Endometrial microvascular endothelial cells (primary cell): ENCODE results near the gene RHBDL2. TPM values are rescaled to one million over a fixed set of nuclear protein-coding genes. Genes with fewer than 3 reads are reported as not detected.
"Not testable (repeated sequence)": the region's sequence is repeated elsewhere in the genome, so short reads cannot be mapped to it uniquely, and the experiment has no call there.

Experiments
- in situ Hi-C: cut with HindIII; loops from 2 replicates; pipeline ENCODE4 v1.10.0; 2017; ENCODE audit warnings: low sequenced_read_pairs, low pct_unique_long_range_greater_than_20kb; ENCODE audit errors: inconsistent ontology term
- total RNA-seq: library from RNA; depleted of rRNA; stranded (reverse); fragments of >200 nt; gene quantifications from one replicate; pipeline ENCODE4 v1.2.3, GENCODE V29; 2015; ENCODE audit errors: inconsistent ontology term

RHBDL2 gene
- total RNA-seq, 1 donor from 2014 or later, result not detected

DNA sequence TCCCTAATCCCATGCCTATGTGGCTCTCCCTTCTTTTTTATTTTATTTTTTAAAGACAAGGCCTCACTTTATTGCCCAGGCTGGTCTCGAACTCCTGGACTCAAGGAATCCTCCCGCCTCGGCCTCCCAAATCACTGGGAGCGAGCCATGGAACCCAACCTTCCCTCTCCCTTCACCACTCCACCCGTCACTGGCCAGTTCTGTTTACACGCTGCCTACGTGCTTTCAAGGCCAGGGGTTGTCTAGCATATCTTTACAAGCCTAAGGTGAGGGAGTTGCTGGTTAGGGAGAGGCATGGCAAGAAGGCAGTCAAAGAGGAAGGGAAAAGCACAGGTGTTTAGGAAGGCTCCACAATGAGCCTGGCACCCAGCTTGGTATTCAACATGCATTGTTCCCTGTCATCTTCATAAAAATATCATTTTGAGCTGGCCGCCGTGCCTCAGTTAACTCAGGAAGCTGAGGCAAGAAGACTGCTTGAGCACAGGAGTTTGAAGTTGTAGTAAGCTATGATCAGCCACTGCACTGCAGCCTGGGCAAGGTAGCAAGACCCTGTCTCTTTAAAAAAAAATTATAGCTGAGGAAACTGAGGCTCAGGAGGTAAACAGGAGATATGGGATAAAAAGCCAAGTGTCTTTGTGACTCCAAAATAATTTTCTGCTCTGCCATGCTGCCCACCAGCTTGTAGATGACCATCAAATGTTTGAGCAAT lies 1.1 kb downstream of the RHBDL2 start:
- in situ Hi-C loops, result no loop called here

DNA sequence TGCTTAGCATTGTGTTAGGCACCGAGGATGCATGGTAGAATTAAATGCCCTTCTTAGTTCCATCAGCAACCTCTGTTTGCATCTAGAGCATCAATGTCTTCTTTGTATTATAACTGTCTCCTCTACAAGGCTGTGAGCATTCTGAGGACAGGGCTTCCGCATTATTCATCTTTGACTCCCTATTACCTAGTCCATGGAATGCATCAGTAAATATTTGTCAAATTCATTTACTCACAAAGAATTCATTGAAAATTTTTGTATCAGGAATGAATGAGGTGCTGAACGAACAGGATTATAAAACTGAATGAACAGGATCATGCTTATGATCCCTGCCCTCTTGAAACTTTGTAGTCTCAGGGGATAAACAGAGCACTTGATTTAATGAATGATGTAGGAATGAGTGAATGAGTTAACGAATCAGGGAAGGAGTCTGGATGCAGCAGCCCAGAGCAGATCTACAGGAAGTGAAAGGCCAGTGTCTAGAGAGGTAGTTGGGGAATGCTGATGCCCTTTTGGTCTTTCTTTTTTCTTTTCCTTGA lies 2.8 kb downstream of the RHBDL2 start:
- in situ Hi-C loops, result no loop called here

DNA sequence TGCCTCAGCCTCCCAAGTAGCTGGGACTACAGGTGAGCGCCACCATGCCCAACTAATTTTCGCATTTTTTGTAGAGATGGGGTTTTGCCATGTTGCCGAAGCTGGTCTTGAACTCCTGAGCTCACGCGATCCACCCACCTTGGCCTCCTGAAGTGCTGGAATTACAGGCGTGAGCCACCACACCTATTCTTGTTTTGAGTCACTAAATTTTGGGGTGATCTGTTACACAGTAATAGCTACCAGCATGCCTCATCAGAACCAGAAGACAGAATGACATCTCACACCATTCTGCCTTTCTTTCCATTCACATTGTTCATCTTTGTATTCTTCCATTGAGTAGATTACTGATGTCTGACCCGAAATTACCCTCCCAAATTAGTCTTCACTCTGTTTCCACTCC lies 9.1 kb downstream of the RHBDL2 start:
- in situ Hi-C loops, result no loop called here

DNA sequence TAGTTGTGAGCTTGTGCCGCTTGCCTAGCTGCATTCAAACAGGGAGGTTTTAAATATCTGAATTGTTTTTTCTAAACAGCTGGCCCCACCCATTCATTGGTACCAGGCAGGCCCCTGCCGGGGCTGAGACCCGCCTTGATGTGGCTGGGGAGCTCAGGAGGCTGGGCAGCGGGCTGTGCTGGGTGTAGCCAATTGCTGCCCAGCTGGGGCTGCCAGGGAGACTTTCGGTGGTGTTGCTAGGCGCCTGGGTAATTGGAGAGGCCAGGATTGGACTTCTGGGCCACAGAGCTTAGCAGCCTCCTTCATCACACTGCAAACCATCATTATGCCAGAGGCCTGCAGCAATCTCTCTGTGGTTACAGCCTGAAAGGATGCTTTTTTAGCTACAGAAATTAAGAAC lies 12.2 kb downstream of the RHBDL2 start:
- in situ Hi-C loops, result no loop called here

DNA sequence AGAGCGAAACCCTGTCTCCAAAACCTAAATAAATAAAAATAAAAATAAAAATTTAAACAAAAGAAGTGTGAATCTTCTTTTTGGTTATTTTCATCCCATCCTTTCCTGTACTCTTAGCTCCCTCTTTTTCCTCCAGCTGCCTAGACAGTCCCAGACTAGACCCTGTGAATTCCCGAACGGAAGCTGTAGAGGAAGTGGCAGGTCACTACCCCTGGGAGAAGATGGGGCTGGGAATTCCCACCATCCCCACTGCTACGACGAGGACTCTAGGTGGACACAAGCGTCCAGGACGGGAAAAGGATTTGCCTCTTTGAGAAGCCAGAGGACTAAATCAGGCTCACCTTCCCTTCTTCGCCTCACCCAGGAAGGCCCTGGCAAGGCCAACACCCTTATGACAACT lies 12.6 kb downstream of the RHBDL2 start:
- in situ Hi-C loops, result no loop called here

DNA sequence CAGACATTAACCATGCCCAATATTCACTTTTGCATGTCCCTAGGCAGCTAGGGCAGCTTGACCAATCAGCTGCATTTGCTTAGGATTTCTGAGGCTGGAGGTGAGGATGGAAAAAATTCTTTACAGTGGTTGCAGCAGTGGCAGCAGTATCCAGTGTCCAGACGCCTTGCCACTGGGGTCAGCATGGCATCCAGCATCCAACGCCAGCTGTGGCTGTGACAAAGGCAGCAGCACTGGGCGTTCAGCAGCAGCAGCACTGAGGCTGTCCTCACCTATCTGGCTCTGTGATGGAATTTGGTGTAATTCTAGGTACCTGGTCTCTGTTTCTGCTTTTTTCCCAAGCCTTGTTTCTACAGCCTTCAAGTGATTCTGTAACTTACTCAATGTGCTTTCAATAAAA lies 15.5 kb downstream of the RHBDL2 start:
- in situ Hi-C loops, result no loop called here

DNA sequence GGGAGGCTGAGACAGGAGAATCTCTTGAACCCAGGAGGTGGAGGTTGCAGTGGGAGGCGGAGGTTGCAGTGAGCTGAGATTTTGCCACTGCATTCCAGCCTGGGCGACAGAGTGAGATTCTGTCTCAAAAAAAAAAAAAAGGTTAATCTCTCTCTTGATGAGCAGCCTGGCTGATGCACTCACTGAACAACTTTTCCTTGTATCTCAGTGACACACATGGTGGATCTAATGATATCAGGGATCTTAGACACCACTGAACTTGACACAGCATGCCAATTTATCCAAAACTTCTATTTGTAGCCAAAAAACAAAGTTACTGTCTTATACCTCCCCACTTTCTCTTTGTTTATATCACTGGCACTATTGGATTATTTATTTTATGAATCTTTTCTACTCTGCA lies 16.2 kb downstream of the RHBDL2 start:
- in situ Hi-C loops, result no loop called here

DNA sequence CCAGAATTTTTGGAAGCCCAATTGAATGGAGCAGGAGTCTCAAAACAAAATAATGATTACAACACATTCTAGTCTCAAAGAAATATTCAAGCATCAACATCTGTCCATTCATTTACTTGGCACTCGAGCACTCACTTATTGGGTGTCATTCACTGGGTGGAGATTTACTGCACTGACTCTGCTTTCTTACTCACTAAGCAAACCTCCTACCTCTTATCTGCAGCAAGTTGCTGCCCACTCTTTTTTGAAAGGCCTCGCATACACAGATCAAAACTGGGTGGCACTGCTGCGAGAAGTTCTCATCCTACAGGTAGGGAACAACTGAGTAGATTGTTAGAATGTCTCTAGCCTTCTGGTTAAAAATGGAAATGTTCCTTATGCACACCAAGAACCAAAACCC lies 18.0 kb downstream of the RHBDL2 start:
- in situ Hi-C loops, result no loop called here

DNA sequence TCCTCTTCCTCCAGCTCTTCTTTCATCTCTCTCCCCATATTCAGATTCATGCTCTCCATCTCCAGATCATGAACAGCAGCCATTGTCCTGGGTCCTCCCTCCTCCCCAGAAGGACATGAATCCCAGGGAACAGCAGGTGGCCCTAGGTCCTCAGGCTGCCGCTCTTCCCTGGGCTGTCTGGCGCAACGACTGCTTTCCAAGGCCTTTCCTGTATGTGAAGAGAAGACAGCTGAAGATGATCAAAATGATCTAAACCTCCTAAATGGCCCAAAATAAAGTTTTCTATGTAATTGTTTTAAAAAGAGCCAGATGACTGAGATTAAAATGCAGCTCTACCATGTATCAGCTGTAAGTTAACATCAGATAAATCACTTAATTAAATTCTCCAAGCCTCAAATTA lies 22.5 kb downstream of the RHBDL2 start:
- in situ Hi-C loops, result no loop called here

DNA sequence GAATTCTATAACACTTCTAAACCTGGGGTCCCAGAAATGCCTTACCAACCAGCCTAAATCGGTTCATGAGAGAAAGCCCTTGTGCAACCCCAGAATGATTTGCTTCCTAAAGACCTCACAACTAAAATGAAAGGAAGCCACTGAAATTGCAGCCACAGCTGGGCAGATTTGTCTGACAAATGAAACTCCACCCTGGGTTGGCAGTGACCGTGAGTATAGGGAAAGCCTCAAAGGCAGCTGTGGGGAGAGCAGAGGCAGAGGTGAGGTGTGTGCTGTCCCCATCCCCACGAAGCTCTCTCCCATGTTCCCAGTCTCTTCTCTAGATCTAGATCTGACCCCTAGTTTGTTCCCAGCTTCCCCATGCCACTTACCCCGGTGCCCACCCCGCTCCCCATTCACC lies 23.1 kb downstream of the RHBDL2 start:
- in situ Hi-C loops, result no loop called here

DNA sequence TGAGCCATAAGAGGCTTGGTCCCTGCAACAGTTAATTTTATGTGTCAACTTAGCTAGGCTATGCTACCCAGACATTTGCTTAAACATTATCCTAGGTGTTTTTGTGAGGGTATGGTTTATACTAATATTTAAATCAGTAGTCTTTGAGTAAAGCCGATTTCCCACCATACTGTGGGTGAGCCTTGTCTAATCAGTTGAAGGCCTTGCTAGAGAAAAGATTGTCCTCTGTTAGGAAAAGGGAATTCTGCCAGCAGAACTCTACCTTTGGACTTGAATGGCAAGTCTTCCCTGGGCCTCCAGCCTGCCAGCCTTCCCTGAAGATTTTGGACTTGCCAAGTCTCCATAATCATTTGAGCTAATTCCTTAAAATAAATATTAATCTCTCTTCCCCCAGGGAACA lies 23.9 kb downstream of the RHBDL2 start:
- in situ Hi-C loops, result no loop called here

DNA sequence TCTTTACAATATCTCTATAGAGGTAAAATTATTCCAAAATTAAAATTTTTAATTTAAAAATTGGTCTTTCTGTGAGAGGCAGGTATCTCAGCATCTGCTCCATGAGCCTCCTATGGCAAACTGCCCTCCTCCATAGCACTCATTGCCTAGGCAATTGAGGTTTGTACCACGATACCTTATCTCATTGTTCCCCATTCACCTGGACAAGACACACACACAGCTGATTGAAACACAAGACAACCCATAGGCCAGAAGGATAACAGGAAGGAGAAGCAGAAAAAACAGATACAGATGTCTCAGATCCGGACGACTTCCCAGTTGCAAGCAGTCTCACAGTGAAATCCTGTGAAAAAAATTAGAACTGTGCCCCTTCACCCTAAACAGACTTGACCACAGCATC lies 24.3 kb downstream of the RHBDL2 start:
- in situ Hi-C loops, result no loop called here

DNA sequence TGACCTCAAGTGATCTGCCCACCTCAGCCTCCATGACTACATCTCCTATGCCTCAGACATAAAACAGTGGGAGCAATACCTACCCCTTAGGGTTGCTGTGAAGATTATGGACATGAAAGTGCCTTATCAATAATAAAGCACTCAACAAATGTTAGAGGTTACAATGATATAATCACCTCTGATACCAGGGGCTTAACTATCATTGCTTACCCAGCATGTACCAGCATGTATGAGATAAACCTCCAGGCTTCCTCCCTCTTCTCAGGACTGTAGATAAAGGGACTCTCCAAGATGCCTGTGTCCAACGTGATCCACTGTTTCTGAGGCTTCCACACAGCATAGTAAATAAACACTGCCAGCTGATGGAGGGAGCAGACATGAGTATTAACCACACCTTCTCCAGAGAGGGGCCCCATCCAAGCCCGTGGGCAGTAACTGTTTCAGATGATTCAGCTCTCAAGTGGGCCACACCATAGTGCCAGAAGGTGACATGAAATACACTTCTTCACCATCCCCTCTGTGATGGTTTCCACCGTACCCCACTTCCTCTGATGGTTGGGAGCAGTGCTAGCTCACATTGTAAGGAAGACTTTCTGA lies 26.2 kb downstream of the RHBDL2 start:
- in situ Hi-C loops, result no loop called here

DNA sequence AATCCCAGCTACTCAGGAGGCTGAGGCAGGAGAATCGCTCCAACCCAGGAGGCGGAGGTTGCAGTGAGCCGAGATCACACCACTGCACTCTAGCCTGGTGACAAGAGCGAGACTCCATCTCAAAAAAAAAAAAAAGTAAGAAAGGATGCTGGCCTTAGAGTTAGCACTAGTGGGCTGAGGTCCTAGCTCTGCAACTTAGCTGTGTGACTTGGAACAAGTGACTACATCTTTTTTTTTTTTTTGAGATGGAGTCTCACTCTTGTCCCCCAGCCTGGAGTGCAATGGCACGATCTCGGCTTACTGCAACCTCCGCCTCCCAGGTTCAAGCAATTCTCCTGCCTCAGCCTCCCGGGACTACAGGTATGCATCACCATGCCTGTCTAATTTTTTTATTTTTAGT lies 26.7 kb downstream of the RHBDL2 start:
- in situ Hi-C loops, result not testable (repeated sequence)

DNA sequence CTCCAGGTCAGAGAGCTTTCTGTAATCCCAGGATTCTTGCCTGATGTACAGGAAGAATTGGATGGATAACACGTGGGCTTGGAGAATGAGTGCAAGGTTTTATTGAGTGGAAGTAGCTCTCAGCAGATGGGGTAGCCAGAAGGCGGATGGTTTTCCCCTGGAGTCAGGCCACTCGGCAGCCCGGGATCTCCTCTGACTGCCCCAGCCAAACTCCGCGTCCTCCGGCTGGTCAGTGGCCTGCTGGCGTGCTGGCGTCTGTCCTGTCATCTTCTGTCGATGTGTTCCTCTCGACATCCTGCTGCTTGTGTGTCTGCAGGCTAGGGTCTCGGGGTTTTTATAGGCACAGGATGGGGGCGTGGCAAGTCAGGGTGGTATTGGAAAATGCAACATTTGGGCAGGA lies 32.8 kb downstream of the RHBDL2 start:
- in situ Hi-C loops, result no loop called here

DNA sequence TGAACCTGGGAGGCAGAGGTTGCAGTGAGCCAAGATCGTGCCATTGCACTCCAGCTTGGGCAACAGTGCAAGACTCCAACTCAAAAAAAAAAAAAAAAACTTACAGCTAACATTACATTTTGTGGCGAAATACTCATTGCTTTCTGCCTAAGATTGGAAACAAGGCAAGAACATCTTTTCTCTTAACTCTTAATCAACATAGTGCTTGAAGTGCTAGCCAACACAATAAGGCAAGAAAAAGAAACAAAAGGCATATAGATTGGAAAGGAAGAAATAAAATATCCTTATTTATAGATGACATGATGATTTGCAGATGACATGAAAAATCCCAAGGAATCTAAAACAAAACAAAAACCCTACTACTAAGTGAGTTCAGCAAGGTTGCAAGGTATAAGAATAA lies 35.6 kb downstream of the RHBDL2 start:
- in situ Hi-C loops, result no loop called here

DNA sequence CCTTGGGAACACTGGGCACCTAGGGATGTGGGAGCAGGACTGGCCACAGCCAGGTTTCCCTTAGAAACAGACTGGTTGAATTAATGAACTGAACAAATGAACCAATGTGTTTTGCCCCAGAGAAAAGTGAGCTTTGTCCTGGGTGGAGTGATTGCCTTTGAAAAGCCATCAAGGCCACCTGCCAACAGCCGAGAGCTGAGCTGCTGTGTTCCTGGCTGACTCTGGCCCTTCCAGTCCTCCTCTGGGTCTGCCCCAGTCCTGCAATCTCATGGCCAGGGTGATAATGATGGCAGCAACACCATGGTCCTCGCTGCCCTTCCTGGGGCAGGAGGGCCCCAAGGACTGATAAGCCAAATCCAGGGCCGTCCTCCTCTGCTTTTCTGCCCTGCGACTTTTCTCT lies 42.1 kb downstream of the RHBDL2 start:
- in situ Hi-C loops, result no loop called here

DNA sequence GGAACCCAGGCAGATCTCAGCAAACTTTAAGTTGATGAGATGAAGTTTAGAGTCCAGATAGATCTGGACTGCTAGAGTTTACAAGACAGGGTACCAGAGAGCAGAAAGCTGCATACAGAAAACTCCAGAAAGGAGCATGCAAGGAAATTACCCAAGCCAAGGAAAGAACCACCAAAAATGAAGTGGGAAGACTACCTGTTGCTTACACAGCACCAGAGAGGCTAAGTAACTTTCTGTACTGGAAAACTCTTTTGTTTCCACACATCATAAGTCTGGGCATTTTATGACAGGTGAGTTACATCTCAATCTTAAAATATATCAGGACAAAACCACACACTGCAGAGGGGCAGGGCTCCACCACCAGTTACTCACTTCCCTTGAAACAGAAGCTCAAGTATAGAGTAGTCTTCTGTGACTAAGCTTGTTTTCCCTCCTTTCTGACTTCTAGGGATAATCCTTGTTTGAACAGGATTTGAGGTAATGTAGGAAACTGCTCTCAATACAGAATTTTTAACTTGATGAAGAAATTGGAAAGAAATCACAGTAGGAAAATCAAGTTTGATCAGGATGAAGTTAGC lies 42.9 kb downstream of the RHBDL2 start:
- in situ Hi-C loops, result no loop called here

DNA sequence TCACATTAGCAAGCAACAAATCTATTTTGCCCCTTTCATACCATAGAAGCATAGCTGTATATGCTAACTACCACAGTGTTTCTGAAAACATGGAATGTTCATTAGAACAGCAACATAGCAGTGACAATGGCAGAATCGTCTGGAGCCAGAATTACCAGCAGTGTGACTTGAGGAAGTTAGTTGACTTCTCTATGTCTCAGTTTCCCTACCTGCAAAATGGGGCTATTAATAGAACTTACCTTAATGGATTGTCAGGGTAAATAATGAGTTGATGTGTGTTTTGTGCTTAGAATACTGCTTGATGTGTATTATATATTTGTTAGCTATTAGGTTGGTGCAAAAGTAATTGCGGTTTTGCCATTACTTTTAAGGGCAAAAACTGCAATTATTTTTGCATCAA lies 45.5 kb downstream of the RHBDL2 start:
- in situ Hi-C loops, result no loop called here

DNA sequence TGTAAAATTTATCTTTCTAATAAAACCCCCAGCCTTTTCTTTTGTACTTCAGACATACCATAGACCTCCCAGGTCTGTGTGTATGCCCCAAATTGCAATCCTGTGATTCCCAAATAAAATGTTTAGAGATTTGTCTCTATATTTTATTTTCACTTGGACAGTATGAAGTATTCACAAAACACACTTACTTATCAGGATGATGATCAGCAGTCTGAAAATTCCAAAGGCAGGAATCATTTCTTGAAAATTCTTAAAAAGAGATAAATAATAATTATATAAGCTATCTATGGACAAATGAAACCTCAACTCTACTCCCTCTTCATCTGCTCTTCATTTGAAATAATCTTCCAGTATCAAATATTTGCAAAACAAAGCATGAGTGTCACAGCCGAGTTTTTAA lies 48.7 kb downstream of the RHBDL2 start:
- in situ Hi-C loops, result no loop called here
